SK-N-MC (cell line): Measurements from ENCODE around the gene NRP2.

Source experiments
- EZH2 ChIP-seq: fragments of 200-600 bp; sonication (generic); IDR thresholded peaks from one replicate; pipeline ENCODE4 v1.6.1; 2017; ENCODE audit warnings: antibody characterized with exemption
- POLR2AphosphoS5 ChIP-seq: IDR thresholded peaks from 2 replicates; pipeline ENCODE4 v1.6.1; 2012; ENCODE audit warnings: mild to moderate bottlenecking, low read depth, low read length, borderline replicate concordance

DNA sequence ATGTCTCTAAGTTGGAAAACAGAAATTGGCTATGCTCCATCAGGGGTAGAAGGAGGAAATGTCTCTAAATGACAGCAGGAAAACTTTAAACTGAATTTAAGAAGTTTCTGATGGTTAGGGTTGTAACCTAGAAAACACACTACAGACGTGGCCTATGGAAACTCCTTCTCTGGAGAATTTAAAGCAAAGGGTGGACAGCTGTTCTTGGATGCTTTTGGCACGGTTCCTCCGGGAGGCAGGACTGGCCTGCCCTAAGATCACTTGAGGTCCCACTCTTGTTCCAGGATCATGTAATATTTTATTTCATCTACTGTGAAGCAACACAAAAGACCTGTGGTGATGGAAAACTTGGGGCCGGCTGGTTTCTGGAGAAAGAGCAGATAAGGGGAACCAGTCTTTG lies 77.0 kb downstream of the NRP2 start:
- TF ChIP-seq POLR2AphosphoS5 (no peak), EZH2 (no peak)
